ENCODE data around the gene FBXL19.

DNA sequence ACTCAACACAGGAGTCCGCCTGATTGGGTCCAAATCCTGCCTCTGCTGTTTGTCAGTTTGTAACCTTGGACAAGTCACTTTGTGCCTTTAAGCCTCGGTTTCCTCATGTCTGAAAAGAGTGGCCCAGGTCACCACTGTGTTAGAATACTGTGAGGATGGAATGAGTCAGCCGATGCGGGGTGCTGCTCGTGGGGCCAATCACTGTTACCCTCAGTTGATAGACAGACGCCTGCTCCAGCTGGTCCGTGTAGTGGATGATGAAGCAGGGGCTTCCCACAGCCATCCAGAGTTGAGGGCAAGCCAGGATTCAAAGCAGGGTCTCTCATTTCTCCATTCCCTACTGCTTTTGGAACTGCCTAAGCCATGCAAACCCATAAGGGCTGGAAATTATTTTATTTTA lies 5.8 kb downstream of the FBXL19 start:
- TF ChIP-seq, protein P1, sequence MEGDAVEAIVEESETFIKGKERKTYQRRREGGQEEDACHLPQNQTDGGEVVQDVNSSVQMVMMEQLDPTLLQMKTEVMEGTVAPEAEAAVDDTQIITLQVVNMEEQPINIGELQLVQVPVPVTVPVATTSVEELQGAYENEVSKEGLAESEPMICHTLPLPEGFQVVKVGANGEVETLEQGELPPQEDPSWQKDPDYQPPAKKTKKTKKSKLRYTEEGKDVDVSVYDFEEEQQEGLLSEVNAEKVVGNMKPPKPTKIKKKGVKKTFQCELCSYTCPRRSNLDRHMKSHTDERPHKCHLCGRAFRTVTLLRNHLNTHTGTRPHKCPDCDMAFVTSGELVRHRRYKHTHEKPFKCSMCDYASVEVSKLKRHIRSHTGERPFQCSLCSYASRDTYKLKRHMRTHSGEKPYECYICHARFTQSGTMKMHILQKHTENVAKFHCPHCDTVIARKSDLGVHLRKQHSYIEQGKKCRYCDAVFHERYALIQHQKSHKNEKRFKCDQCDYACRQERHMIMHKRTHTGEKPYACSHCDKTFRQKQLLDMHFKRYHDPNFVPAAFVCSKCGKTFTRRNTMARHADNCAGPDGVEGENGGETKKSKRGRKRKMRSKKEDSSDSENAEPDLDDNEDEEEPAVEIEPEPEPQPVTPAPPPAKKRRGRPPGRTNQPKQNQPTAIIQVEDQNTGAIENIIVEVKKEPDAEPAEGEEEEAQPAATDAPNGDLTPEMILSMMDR (IDR thresholded peaks at IDR 0.05; ENCODE audit: poor library complexity): no peak
- TF ChIP-seq EZH2 (IDR thresholded peaks at IDR 0.05; ENCODE audit: borderline replicate concordance): no peak
- TF ChIP-seq EZH2phosphoT487 (IDR thresholded peaks at IDR 0.05; ENCODE audit: low read depth, severe bottlenecking, unreplicated experiment): no peak

All from hepatocyte (in vitro differentiated cells).